ENCODE results near the gene DEPP1. TPM values are rescaled to one million over a fixed set of nuclear protein-coding genes. Genes with fewer than 3 reads are reported as not detected.
A peak's percentile ranks its signal among the peaks of the same experiment; 100 is the strongest.

DEPP1 gene
- total RNA-seq, 4 donors from 2014 or later: 47.3 to 144 (median 72.7) TPM

DNA sequence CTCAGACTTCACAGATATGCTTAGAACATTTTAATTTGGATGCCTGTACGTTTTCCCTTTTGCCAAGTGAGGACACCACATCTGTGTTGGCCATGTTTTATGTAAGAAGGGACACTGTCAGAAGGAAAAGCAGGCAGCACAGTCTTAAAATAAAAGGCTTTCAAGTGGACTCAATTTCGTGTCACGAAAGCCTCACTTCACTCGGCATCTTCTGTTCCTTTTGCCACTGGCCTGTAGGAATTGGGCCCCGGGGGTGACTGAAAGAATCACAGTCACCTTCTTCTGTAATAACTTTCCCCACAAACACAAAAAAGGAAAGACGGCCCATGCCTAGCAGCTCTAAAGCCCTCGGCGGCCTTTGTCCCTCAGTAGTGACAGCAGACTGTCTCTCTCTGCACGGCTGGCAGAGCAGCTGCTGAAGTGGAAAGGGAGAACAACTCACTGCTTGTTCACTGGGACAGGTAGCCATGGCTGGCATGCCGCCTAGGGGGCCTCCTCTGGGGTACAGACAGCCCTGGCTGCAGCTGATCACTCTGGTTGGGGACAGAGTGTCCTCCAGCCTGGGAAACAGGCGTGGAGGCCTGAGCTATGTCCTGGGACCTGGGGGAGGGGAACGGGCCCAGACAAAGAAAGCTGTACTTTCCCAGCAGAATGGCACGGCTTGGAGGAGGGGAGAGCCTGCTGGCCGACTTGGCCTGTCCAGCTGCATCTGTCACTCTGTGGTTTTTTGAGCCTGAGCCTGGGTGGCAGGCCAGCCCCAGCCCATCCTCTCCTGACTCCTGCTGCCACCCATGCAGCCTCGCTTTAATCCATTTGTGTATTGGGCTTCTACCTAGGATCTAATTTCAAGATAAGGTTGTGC is 14.6 kb downstream of the DEPP1 start:
- TF ChIP-seq, protein P1, sequence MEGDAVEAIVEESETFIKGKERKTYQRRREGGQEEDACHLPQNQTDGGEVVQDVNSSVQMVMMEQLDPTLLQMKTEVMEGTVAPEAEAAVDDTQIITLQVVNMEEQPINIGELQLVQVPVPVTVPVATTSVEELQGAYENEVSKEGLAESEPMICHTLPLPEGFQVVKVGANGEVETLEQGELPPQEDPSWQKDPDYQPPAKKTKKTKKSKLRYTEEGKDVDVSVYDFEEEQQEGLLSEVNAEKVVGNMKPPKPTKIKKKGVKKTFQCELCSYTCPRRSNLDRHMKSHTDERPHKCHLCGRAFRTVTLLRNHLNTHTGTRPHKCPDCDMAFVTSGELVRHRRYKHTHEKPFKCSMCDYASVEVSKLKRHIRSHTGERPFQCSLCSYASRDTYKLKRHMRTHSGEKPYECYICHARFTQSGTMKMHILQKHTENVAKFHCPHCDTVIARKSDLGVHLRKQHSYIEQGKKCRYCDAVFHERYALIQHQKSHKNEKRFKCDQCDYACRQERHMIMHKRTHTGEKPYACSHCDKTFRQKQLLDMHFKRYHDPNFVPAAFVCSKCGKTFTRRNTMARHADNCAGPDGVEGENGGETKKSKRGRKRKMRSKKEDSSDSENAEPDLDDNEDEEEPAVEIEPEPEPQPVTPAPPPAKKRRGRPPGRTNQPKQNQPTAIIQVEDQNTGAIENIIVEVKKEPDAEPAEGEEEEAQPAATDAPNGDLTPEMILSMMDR (IDR thresholded peaks at IDR 0.05): no peak
- TF ChIP-seq POLR2A (IDR thresholded peaks at IDR 0.05): no peak
- 64 to 67% methylated on average over 13 to 15 of the region's 15 CpGs for WGBS, 2 donors
- intact Hi-C loops (cut with DNase I; ENCODE audit: low total_unique reads): no loop called here
- H3K4me3 ChIP-seq (ENCODE audit: low read depth, poor library complexity, severe bottlenecking): no peak overlapping the region
- DNase-seq (ENCODE audit: low spot score in 2 of 2): peak in 1 of 2 donors; percentile 89

DNA sequence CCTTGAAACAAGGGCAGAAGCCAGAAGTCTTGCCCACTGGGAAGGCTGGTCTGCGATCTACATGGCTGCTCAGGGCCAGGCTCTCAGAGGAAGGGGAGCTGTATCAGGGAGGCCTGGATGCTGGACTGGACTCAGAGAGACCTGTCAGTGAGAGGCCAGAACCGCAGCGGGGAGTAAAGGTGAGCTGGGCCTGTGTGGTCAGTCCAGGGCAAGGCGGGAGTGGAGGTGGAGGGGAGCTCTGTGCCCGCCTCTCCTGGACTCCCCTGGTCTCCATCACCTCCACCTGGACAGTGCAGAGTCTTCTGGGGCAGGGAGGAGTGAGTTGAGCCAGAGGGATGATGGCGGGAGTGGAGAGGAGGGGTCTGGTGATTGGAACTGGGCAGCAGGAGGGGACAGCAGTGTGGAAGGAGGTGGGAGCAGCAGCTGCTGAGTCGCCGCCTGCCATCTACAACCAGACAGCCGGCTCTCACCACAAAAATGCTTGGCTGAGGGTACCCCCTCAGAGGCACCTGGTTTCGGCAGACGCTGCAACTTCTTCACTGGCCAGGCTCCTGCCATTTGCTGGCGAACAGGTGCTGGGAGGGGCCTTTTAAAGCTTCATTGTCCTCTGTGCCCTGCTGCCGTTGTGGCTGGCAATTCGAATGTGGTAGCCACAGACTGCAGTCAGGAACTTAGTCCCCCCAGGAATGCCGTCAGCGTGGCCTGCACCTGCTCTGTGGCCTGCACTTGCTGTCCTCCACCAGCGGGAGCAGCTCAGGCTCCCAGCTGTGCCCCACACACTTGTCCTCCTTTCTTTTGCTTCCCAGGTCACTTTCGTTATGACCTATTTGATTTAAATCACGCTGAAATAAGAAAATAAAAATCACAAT is 15.5 kb downstream of the DEPP1 start:
- peak in 1 of 2 donors; percentile 75 for DNase-seq (ENCODE audit: low spot score in 2 of 2)
- 83 to 84% methylated on average over 19 of the region's 19 CpGs for WGBS, 2 donors
- no peak overlapping the region for H3K4me3 ChIP-seq (ENCODE audit: low read depth, poor library complexity, severe bottlenecking)
- TF ChIP-seq POLR2A (IDR thresholded peaks at IDR 0.05): no peak
- TF ChIP-seq, protein P1 (IDR thresholded peaks at IDR 0.05): no peak
- intact Hi-C loops (cut with DNase I; ENCODE audit: low total_unique reads): no loop called here

DNA sequence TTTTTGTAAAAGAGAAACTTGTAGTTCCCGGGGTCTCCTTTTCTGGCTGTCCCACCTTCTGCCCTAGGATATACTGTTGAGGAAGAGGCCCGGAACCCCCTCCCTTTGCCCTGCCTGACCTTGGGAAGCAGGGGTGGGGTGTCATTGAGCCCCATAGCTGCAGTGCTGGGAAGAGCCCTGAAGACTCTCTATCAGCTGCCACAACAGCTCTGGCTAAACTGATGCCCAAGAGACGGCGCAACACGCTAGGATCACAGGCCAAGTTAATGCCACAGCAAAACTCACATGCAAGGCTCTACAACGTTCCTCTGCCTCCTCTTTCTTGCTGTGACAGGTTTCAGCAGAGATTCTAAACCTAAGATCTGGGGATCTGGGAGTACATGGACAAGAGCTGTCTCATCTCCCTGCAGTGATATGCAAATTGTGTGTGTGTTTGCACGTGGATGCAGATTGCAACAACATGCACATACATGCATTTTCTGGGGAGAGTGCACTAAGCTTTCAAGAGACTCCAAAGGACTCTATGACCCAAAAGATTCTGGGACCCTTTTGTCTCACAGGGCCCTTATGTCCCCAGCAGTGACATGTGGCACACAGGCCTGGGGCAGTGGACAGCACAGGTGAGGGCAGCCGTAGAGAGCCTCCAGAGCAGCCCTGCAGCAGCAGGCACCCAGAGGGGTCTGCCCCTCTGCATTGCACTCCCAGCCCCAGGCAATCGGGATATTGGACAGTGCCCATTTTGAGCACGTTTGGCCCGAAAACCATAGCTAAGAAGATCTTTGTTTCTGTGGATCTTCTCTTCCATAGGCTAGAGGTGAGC is 16.5 kb downstream of the DEPP1 start:
- DNase-seq (ENCODE audit: low spot score in 2 of 2): peak in 1 of 2 donors; percentile 79
- WGBS, 2 donors: 67 to 69% methylated on average over 11 of the region's 11 CpGs

DNA sequence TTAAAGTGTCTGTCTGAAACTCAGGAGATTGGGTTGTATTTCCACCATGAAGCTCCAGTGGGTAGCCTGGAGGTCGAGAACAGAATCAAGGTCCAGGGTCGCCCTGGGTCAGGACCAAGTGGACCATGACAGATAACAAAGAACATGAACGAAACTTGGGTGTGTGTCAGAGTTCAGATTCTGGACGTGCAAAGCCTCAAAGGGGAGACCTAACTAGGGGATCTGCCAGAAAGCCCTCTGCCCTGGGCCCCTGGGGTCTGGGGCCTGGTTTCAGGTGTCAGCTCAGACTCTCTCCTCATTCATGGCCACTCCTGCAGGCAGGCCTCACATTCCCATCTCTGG is 17.4 kb downstream of the DEPP1 start:
- no peak for TF ChIP-seq POLR2A (IDR thresholded peaks at IDR 0.05)
- TF ChIP-seq, protein P1 (IDR thresholded peaks at IDR 0.05): no peak
- H3K4me3 ChIP-seq (ENCODE audit: low read depth, poor library complexity, severe bottlenecking): no peak overlapping the region
- intact Hi-C loops (cut with DNase I; ENCODE audit: low total_unique reads): no loop called here
- DNase-seq (ENCODE audit: low spot score in 2 of 2): peak; percentile 13 to 67
- WGBS, 2 donors: 76 to 82% methylated on average over 4 of the region's 4 CpGs

More for the DNA sequence above, 16.5 kb downstream of the DEPP1 start:
- H3K4me3 ChIP-seq (ENCODE audit: low read depth, poor library complexity, severe bottlenecking): no peak overlapping the region
- TF ChIP-seq POLR2A (IDR thresholded peaks at IDR 0.05): no peak
- TF ChIP-seq, protein P1 (IDR thresholded peaks at IDR 0.05): no peak
- intact Hi-C loops (cut with DNase I; ENCODE audit: low total_unique reads): no loop called here

DNA sequence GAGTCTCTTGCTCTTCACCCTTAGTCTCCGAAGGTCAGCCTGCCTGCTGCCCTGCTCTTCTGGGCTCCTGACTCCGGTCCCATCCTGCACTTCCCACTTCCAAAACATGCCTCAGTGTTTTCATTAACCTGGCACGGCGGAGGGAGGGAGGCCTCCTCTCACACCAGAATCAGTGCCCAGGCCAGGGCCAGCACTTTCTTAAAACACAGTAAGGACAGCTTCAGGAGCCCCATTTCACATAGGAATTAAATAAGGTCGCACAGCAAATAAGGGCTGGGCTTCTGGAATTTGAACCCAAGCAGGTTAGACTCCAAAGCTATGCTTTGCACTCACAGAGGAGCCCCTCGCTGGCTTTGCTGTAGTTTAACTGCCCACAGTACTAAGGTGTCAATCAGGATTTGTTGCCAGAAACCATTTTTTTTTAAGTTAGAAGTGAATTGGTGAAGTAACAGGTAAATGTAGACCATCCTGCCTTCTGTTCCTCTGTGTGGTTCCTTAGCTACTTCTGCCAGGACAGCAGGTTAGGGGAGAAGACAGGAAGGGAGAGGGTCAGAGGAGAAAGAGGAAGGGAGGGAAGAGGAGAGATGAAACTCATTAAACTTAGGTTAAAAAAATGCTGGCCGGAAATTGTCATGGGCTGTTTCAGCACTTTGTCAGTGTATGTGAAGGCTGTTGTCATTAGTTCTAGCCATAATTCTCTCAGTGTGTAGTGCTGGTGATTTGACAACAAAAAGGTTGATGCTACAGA is 18.0 kb downstream of the DEPP1 start:
- TF ChIP-seq, protein P1 (IDR thresholded peaks at IDR 0.05): no peak
- no peak for TF ChIP-seq POLR2A (IDR thresholded peaks at IDR 0.05)
- 82 to 85% methylated on average over 7 of the region's 7 CpGs for WGBS, 2 donors
- intact Hi-C loops (cut with DNase I; ENCODE audit: low total_unique reads): no loop called here
- H3K4me3 ChIP-seq (ENCODE audit: low read depth, poor library complexity, severe bottlenecking): peak overlapping the region; percentile 46
- peak; percentile 14 to 50 for DNase-seq (ENCODE audit: low spot score in 2 of 2)

Data from lower leg skin (tissue), 4 donors.